ENCODE results near the gene TRDMT1.

Gene TRDMT1

GRCh38 chr10:17190602-17191001, 10.9 kb downstream of the TRDMT1 start:
- no peak for TF ChIP-seq CTCF (IDR thresholded peaks at IDR 0.05; ENCODE audit: borderline replicate concordance, insufficient read depth, low read depth, low read length)
- no peak overlapping the region for H3K4me3 ChIP-seq (ENCODE audit: low read depth, low read length)

- TF ChIP-seq CTCF (IDR thresholded peaks at IDR 0.05; ENCODE audit: borderline replicate concordance, insufficient read depth, low read depth, low read length), result no peak
- H3K4me3 ChIP-seq (ENCODE audit: low read depth, low read length), result no peak overlapping the region
These were observed 12.8 kb downstream of the TRDMT1 start for GRCh38 chr10:17188644-17189172.

GRCh38 chr10:17185873-17186272, 15.6 kb downstream of the TRDMT1 start:
- TF ChIP-seq CTCF (IDR thresholded peaks at IDR 0.05; ENCODE audit: borderline replicate concordance, insufficient read depth, low read depth, low read length), result no peak
- no peak overlapping the region for H3K4me3 ChIP-seq (ENCODE audit: low read depth, low read length)

- TF ChIP-seq CTCF (IDR thresholded peaks at IDR 0.05; ENCODE audit: borderline replicate concordance, insufficient read depth, low read depth, low read length), result no peak
These were observed 18.4 kb downstream of the TRDMT1 start for GRCh38 chr10:17183110-17183509.

GRCh38 chr10:17181751-17182150, 19.7 kb downstream of the TRDMT1 start:
- no peak for TF ChIP-seq CTCF (IDR thresholded peaks at IDR 0.05; ENCODE audit: borderline replicate concordance, insufficient read depth, low read depth, low read length)
- H3K4me3 ChIP-seq (ENCODE audit: low read depth, low read length), result no peak overlapping the region

More at GRCh38 chr10:17183110-17183509, 18.4 kb downstream of the TRDMT1 start:
- H3K4me3 ChIP-seq (ENCODE audit: low read depth, low read length), result no peak overlapping the region

- no peak for TF ChIP-seq CTCF (IDR thresholded peaks at IDR 0.05; ENCODE audit: borderline replicate concordance, insufficient read depth, low read depth, low read length)
- no peak overlapping the region for H3K4me3 ChIP-seq (ENCODE audit: low read depth, low read length)
These were observed 20.4 kb downstream of the TRDMT1 start for GRCh38 chr10:17181110-17181509.

- TF ChIP-seq CTCF (IDR thresholded peaks at IDR 0.05; ENCODE audit: borderline replicate concordance, insufficient read depth, low read depth, low read length), result no peak
- no peak overlapping the region for H3K4me3 ChIP-seq (ENCODE audit: low read depth, low read length)
These were observed 22.5 kb downstream of the TRDMT1 start for GRCh38 chr10:17179002-17179401.

Measured in GM12875 (cell line).